ENCODE data around the gene PHC1.
"Not testable (repeated sequence)": the region's sequence is repeated elsewhere in the genome, so short reads cannot be mapped to it uniquely, and the experiment has no call there.

- not testable (repeated sequence) for TF ChIP-seq CTCF (conservative IDR thresholded peaks at IDR 0.05; ENCODE audit: low read depth, low read length); EZH2 (IDR thresholded peaks at IDR 0.05; ENCODE audit: low read length, unreplicated experiment); EZH2phosphoT487 (IDR thresholded peaks at IDR 0.05; ENCODE audit: borderline replicate concordance, low read length)
Measured at GRCh38 chr12:8902703-8903102, 11.6 kb upstream of the PHC1 start.
